Kidney epithelial cell (primary cell): ENCODE results near the gene KCTD21. TPM values are rescaled to one million over a fixed set of nuclear protein-coding genes. Genes with fewer than 3 reads are reported as not detected.

Experiments used
- DNase-seq: peaks from one replicate; pipeline ENCODE4 v3.0.0-alpha.2; 2010; ENCODE audit warnings: low read depth
- H3K27me3 ChIP-seq: 2 replicates; pipeline ENCODE4 v1.6.0; 2011; ENCODE audit warnings: low read length; ENCODE audit not compliant: control insufficient read depth, insufficient read depth
- H3K36me3 ChIP-seq: 2 replicates; pipeline ENCODE4 v1.5.1; 2011; ENCODE audit warnings: low read length; ENCODE audit not compliant: control insufficient read depth, insufficient read depth
- H3K4me3 ChIP-seq: 2 replicates; pipeline ENCODE4 v1.5.1; 2011; ENCODE audit warnings: low read depth, mild to moderate bottlenecking, control low read depth, low read length
- CTCF ChIP-seq: IDR thresholded peaks from 2 replicates; pipeline ENCODE4 v1.5.1; 2011; ENCODE audit warnings: mild to moderate bottlenecking, moderate library complexity, low read length, control low read depth, inconsistent platforms; ENCODE audit not compliant: insufficient read depth, poor library complexity, severe bottlenecking
- total RNA-seq: library from RNA; depleted of rRNA; stranded (reverse); fragments of >200 nt; gene quantifications from 2 replicates; pipeline ENCODE4 v1.2.3, GENCODE V29; 2015

The KCTD21 gene
- total RNA-seq, 1 donor from 2014 or later: 9.7 TPM

- TF ChIP-seq CTCF: no peak
- peaks cover 2% of the 10 kb centered on the region for H3K36me3 ChIP-seq
- H3K27me3 ChIP-seq: no peaks in the 10 kb centered on the region
- H3K4me3 ChIP-seq: no peak overlapping the region
- DNase-seq: no peak
These were observed 28.3 kb upstream of the KCTD21 start for GRCh38 chr11:78216571-78217287.

GRCh38 chr11:78216021-78216420, 27.6 kb upstream of the KCTD21 start:
- no peaks in the 10 kb centered on the region for H3K27me3 ChIP-seq
- no peak for TF ChIP-seq CTCF
- peaks cover 2% of the 10 kb centered on the region for H3K36me3 ChIP-seq
- DNase-seq: no peak
- H3K4me3 ChIP-seq: no peak overlapping the region

- Histone ChIP-seq H3K36me3 (no peaks in the 10 kb centered on the region), H3K4me3 (no peak overlapping the region), H3K27me3 (no peaks in the 10 kb centered on the region)
- DNase-seq: no peak
- no peak for TF ChIP-seq CTCF
These were observed 26.1 kb upstream of the KCTD21 start for GRCh38 chr11:78214331-78215194.

GRCh38 chr11:78213526-78214330, 25.3 kb upstream of the KCTD21 start:
- Histone ChIP-seq H3K27me3 (no peaks in the 10 kb centered on the region), H3K36me3 (no peaks in the 10 kb centered on the region), H3K4me3 (no peak overlapping the region)
- no peak for TF ChIP-seq CTCF
- no peak for DNase-seq

GRCh38 chr11:78212586-78213371, 24.4 kb upstream of the KCTD21 start:
- no peak for TF ChIP-seq CTCF

More at GRCh38 chr11:78212586-78213371, 24.4 kb upstream of the KCTD21 start:
- no peak for DNase-seq
- Histone ChIP-seq H3K27me3 (no peaks in the 10 kb centered on the region), H3K36me3 (no peaks in the 10 kb centered on the region), H3K4me3 (no peak overlapping the region)
